Cardiac fibroblast (primary cell): Measurements from ENCODE around the gene MAD1L1.
A peak's percentile ranks its signal among the peaks of the same experiment; 100 is the strongest.

Experiments
- DNase-seq, 2 donors: peaks; one replicate each; pipeline versions ENCODE4 v3.0.0 to v3.0.0-alpha.2; 2010; ENCODE audit warnings: low read depth in 2 of 2
- H3K4me3 ChIP-seq, 2 donors: replicated peaks in 1 of 2; 1 replicate in 1 of 2; 2 replicates in 1 of 2; pipeline ENCODE4 v1.5.1; 2011; ENCODE audit warnings: low read depth in 2 of 2, low read length in 2 of 2, mild to moderate bottlenecking in 2 of 2, moderate library complexity in 1 of 2
- TF ChIP-seq, protein P1 (sequence below): IDR thresholded peaks from one replicate; pipeline ENCODE4 v1.5.1; 2011; ENCODE audit warnings: low read depth, mild to moderate bottlenecking, low read length, inconsistent platforms

Gene MAD1L1

DNA sequence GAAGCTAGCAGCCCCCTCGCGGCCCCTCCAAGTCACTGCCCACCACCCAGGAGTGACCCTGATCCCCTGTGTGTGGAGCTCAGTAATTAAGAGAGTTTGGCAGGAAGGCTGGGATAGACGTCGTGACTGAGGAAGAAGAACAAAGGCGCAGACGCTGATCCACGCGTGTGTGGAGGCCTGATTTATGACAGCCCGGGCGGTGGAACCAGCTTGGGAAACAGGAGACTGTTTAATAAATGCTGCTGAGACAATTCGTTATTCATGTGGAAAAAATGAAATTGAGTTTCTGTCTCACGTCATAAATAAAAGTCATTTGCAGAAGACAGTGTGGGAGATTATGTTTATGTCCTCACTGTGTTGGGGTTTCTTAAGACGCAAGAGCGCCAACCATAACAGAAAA is 431.8 kb downstream of the MAD1L1 start:
- H3K4me3 ChIP-seq: no peak overlapping the region
- no peak for DNase-seq
- TF ChIP-seq, protein P1, sequence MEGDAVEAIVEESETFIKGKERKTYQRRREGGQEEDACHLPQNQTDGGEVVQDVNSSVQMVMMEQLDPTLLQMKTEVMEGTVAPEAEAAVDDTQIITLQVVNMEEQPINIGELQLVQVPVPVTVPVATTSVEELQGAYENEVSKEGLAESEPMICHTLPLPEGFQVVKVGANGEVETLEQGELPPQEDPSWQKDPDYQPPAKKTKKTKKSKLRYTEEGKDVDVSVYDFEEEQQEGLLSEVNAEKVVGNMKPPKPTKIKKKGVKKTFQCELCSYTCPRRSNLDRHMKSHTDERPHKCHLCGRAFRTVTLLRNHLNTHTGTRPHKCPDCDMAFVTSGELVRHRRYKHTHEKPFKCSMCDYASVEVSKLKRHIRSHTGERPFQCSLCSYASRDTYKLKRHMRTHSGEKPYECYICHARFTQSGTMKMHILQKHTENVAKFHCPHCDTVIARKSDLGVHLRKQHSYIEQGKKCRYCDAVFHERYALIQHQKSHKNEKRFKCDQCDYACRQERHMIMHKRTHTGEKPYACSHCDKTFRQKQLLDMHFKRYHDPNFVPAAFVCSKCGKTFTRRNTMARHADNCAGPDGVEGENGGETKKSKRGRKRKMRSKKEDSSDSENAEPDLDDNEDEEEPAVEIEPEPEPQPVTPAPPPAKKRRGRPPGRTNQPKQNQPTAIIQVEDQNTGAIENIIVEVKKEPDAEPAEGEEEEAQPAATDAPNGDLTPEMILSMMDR: no peak

DNA sequence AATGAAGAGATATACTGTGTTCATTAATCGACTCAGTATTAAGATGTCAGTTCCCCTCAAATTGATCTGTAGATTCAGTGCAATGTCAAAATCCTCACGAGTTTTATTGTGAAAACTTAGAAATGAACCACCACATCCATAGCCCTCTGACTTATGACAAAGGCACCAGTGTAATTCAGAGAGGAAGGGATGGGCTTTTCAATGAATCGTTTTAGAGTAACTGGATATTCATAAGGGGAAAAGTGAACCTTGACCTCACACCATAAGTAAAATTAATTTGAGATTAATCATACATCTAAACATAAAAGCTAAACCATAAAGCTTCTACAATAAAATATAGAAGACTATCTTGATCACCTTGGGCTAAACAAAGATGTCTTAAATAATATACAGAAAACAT is 434.6 kb downstream of the MAD1L1 start:
- TF ChIP-seq, protein P1: no peak
- DNase-seq: no peak
- H3K4me3 ChIP-seq: no peak overlapping the region

DNA sequence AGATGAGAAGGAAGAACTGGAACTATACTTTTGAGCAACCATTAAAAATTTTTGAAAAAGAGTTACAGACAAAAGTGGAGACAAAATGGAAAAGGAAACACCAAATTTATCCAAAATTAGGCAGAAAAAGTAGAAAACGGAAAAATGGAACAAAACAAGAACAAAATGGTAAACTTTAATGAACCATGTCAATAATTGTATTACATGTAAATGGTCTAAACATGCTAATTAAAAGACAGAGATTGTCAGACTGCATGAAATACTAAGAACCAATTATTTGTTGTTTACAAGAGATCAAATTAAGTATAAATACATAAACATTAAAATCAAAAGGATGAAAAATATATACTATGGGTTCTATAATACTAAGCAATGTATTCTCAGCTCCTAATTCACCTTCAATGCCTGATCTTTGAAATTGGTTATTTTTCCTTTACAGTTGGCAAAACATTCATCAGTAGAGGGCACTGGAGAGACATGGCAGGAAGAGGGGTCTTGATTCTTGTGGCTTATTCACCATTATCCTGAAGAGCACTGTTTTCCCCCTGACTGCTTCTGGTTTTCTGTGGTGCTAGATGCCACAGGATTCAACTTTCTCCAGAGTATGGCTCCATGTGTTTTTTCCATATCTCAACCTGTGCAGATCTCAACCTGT is 437.7 kb downstream of the MAD1L1 start:
- H3K4me3 ChIP-seq: no peak overlapping the region
- DNase-seq: peak in 1 of 2 donors; percentile 21
- TF ChIP-seq, protein P1: peak; percentile 31

DNA sequence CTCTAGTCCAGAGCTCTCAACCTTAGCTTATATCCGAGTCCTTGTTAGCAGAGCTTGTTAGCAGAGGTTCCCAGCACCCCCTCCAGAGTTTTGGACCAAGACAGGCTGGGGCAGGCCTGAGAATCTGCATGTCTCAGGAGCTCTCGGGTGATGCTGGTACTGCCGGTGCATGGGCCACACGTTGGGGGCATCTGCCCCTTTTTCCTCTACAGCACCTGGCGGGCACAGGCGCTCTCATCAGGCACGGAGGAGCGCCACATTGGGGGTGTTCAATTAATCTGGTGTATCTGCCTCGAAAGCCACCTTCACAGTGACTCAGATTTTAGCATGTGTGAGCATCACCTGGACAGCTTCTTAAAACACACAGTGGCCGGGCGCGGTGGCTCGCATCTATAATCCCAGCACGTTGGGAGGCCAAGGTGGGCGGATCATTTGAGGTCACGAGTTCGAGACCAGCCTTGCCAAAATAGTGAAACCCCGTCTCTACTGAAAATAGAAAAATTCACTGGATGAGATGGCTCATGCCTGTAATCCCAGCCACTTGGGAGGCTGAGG is 445.0 kb downstream of the MAD1L1 start:
- DNase-seq: no peak
- TF ChIP-seq, protein P1: no peak
- no peak overlapping the region for H3K4me3 ChIP-seq

DNA sequence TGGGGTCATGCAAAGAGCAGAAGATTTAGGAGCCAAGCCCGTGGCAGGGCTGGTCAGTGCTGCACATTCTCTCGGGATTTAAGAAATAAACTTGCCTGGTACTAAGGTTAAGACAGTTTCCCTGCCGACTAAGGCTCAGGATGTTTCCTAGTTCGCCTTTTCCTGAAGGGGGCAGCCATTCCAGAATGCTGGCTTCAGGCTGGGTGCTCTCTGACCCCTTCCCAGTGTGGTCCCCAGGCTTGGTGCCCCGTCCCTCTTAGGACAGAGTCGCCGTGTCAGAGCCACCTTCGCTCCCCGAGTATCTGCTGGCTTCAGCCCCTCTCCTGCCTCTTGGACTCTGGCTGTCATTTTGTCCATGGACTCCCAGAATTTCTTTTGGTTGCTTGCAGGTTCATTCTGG is 445.5 kb downstream of the MAD1L1 start:
- no peak overlapping the region for H3K4me3 ChIP-seq
- DNase-seq: no peak
- TF ChIP-seq, protein P1: no peak

DNA sequence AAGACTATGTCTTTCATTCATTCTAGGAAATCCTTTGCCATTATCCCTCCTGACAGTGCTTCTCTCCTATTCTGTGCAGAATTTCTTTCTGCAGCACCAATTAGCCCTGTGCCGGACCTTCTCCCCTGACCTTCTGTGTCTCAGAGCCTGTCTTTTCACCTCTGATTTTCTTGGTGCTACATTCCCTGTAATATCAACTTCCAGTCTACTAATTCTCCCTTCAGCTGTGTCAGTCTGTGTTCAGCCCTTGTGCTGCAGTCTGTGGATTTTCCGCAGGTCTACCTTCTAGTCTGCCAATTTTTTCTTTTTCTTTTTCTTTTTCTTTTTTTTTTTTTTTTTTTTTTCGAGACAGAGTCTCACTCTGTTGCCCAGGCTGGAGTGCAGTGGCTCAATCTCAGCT is 446.9 kb downstream of the MAD1L1 start:
- TF ChIP-seq, protein P1: no peak
- no peak for DNase-seq
- no peak overlapping the region for H3K4me3 ChIP-seq

DNA sequence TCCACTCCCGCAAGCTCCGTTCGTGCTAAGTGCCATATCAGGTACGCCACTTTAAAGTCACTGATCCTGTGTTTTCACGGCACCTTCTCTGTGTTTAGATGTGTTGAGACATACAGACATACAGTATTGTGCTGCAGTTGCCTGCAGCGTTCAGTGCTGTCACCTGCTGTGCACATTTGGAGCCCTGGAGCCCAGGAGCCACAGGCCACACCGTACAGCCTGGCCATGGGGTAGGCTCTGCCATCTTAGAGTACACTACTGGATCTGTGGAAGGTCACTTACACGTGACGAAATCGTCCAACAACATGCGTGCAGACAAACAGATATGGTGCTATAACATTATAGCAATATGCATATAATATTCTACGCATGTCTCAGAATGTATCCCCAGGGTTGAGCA is 451.4 kb downstream of the MAD1L1 start:
- TF ChIP-seq, protein P1: no peak
- no peak for DNase-seq
- no peak overlapping the region for H3K4me3 ChIP-seq
